ENCODE data around the gene SLC25A21.
"Not testable (repeated sequence)": the region's sequence is repeated elsewhere in the genome, so short reads cannot be mapped to it uniquely, and the experiment has no call there.

The SLC25A21 gene

GRCh38 chr14:37215345-37215744 lies 42.9 kb upstream of the SLC25A21 start (continued):
- TF ChIP-seq, protein P1, sequence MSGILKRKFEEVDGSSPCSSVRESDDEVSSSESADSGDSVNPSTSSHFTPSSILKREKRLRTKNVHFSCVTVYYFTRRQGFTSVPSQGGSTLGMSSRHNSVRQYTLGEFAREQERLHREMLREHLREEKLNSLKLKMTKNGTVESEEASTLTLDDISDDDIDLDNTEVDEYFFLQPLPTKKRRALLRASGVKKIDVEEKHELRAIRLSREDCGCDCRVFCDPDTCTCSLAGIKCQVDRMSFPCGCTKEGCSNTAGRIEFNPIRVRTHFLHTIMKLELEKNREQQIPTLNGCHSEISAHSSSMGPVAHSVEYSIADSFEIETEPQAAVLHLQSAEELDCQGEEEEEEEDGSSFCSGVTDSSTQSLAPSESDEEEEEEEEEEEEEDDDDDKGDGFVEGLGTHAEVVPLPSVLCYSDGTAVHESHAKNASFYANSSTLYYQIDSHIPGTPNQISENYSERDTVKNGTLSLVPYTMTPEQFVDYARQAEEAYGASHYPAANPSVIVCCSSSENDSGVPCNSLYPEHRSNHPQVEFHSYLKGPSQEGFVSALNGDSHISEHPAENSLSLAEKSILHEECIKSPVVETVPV (CRISPR knock-in tag; IDR thresholded peaks at IDR 0.05) = no peak
- no peak for TF ChIP-seq TCF4 (CRISPR knock-in tag; IDR thresholded peaks at IDR 0.05; ENCODE audit: borderline replicate concordance)
- TF ChIP-seq ZNF8 (CRISPR knock-in tag; IDR thresholded peaks at IDR 0.05) = no peak
- TF ChIP-seq ZNF565 (CRISPR knock-in tag; conservative IDR thresholded peaks at IDR 0.05; ENCODE audit: low read depth) = no peak
- TF ChIP-seq, protein P2, sequence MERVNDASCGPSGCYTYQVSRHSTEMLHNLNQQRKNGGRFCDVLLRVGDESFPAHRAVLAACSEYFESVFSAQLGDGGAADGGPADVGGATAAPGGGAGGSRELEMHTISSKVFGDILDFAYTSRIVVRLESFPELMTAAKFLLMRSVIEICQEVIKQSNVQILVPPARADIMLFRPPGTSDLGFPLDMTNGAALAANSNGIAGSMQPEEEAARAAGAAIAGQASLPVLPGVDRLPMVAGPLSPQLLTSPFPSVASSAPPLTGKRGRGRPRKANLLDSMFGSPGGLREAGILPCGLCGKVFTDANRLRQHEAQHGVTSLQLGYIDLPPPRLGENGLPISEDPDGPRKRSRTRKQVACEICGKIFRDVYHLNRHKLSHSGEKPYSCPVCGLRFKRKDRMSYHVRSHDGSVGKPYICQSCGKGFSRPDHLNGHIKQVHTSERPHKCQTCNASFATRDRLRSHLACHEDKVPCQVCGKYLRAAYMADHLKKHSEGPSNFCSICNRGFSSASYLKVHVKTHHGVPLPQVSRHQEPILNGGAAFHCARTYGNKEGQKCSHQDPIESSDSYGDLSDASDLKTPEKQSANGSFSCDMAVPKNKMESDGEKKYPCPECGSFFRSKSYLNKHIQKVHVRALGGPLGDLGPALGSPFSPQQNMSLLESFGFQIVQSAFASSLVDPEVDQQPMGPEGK (CRISPR knock-in tag; IDR thresholded peaks at IDR 0.05; ENCODE audit: borderline replicate concordance) = no peak
- TF ChIP-seq ZC3H10 (CRISPR knock-in tag; IDR thresholded peaks at IDR 0.05) = no peak

DNA sequence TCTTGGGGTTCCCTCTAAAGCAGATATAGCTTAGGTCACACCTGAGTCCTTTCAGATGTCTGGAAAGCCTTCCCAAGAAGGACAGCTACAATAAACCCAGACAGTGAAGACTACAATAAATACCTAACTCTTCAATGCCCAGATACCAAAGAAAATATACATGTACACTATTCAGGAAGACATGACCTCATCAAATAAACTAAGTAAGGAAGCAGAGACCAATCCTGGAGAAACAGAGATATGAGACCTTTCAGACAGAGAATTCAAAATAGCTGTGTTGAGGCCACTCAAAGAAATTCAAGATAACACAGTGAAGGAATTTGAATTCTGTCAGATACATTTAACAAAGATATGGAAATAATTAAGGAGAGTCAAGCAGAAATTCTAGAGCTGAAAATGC lies 40.6 kb upstream of the SLC25A21 start:
- no peak for TF ChIP-seq PPARA (CRISPR knock-in tag; IDR thresholded peaks at IDR 0.05; ENCODE audit: borderline replicate concordance)
- no peak for TF ChIP-seq ZNF70 (CRISPR knock-in tag; IDR thresholded peaks at IDR 0.05)
- no peak for TF ChIP-seq BACH2 (CRISPR knock-in tag; IDR thresholded peaks at IDR 0.05; ENCODE audit: borderline replicate concordance)
- TF ChIP-seq ARNTL (CRISPR knock-in tag; IDR thresholded peaks at IDR 0.05; ENCODE audit: borderline replicate concordance, low read depth) = no peak
- TF ChIP-seq CREB5 (CRISPR knock-in tag; IDR thresholded peaks at IDR 0.05; ENCODE audit: low read depth) = no peak
- no peak for TF ChIP-seq ISL1 (CRISPR knock-in tag; IDR thresholded peaks at IDR 0.05)
- TF ChIP-seq GLIS3 (CRISPR knock-in tag; IDR thresholded peaks at IDR 0.05) = no peak
- no peak for TF ChIP-seq SNAI2 (CRISPR knock-in tag; IDR thresholded peaks at IDR 0.05)
- TF ChIP-seq ZNF8 (CRISPR knock-in tag; IDR thresholded peaks at IDR 0.05) = no peak
- TF ChIP-seq TCF4 (CRISPR knock-in tag; IDR thresholded peaks at IDR 0.05; ENCODE audit: borderline replicate concordance) = no peak
- TF ChIP-seq, protein P1 (CRISPR knock-in tag; IDR thresholded peaks at IDR 0.05) = no peak
- no peak for TF ChIP-seq RARB (CRISPR knock-in tag; IDR thresholded peaks at IDR 0.05)
- TF ChIP-seq, protein P2 (CRISPR knock-in tag; IDR thresholded peaks at IDR 0.05; ENCODE audit: borderline replicate concordance) = no peak
- ATAC-seq = no peak

DNA sequence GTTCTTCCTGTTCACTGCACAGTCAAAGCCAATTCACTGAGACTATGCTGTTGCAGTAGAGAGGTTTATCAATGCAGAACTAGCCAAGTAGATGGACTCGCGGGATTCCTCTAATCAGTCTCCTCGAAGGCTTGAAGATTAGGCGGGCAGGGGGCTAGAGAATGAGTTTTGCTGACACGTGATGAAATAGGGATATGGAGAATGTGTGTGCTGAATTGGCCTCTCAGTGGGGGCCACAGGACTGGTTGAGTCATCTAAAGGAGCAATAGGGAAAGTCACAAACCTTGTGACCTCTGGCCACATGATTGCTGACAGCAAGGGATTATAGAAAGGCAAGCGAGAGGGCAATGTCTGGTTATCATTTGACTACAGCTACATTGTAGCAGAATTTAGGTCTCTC lies 38.0 kb upstream of the SLC25A21 start:
- TF ChIP-seq TOX (CRISPR knock-in tag; IDR thresholded peaks at IDR 0.05; ENCODE audit: borderline replicate concordance) = no peak
- no peak for TF ChIP-seq ISL1 (CRISPR knock-in tag; IDR thresholded peaks at IDR 0.05)
- no peak for ATAC-seq

DNA sequence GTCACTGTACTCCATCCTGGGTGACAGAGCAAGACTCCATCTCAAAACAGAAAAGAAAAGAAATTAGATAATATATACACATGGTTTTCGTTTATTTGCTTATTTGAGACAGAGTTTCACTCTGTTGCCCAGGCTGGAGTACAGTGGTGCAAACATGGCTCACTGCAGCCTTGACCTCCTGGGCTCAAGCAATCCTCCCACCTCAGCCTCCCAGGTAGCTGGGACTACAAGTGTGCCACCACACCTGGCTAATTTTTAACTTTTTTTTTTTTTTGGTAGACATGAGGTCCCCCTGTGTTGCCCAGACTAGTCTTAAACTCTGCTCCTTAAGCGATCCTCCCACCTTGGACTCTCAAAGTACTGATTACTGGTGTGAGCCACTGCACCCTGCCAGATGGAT lies 37.2 kb upstream of the SLC25A21 start:
- not testable (repeated sequence) for ATAC-seq

- not testable (repeated sequence) for ATAC-seq
Measured at GRCh38 chr14:37205623-37206605, 33.5 kb upstream of the SLC25A21 start.
